ENCODE data around the gene ZNF837. TPM values are rescaled to one million over a fixed set of nuclear protein-coding genes. Genes with fewer than 3 reads are reported as not detected.
A peak's percentile ranks its signal among the peaks of the same experiment; 100 is the strongest.

The ZNF837 gene
- total RNA-seq, 6 experiments from 2014 or later: 0.63 to 1.3 (median 0.75) TPM

DNA sequence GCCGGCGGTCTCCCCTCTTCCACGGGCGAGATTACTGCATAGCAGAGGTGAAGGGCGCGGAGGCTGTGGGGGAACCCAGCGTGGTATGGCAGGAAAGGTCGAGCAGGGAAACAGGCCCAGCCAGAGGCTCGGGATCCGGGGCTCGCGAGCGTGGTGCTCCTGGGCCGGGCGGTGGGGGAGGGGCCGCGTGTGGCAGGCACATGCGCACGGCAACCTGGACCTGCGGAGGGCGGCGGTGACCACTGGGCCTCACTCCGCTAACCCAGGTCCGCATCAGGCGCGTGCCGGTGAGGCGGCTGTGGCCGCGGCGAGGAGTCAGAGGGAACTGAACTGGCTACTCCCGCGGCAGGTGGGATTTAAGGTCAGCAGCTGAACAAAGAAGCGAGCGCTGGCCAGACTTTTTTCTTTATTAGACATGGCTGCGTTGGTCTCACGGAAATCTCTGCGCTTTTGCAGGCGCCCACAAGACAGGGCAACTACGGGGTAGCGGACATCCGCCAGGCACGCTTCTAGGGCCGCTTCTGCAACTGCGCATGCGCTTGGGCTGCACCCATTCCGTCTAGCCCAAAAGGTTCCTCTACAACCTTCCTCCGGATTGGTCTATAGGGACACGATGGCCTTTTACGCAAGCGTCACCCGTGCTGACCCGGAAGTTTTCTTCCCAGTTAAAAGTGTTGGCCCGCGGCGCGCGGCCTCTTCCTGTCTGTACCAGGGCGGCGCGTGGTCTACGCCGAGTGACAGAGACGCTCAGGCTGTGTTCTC, 5.9 kb upstream of the ZNF837 start, which contains the start of gene RPS5:
RPS5 (plus strand) TSS at position 694 of the 762 bp plus-strand sequence. CDS start 869 bp downstream, outside the sequence.
- Mint-ChIP-seq H3K27me3 (ENCODE audit: insufficient read depth) (peaks cover 9% of the 10 kb centered on the region), H3K4me1 (ENCODE audit: low read depth) (peaks cover 35% of the 10 kb centered on the region)

GRCh38 chr19:58385891-58386575, 5.2 kb upstream of the ZNF837 start:
- peaks cover 30% of the 10 kb centered on the region for H3K36me3 Mint-ChIP-seq (ENCODE audit: low read depth)
- H3K27me3 Mint-ChIP-seq (ENCODE audit: insufficient read depth): peaks cover 9% of the 10 kb centered on the region
- DNase-seq: no peak
- no peaks in the 10 kb centered on the region for H3K9me3 Mint-ChIP-seq
- TF ChIP-seq, protein P1, sequence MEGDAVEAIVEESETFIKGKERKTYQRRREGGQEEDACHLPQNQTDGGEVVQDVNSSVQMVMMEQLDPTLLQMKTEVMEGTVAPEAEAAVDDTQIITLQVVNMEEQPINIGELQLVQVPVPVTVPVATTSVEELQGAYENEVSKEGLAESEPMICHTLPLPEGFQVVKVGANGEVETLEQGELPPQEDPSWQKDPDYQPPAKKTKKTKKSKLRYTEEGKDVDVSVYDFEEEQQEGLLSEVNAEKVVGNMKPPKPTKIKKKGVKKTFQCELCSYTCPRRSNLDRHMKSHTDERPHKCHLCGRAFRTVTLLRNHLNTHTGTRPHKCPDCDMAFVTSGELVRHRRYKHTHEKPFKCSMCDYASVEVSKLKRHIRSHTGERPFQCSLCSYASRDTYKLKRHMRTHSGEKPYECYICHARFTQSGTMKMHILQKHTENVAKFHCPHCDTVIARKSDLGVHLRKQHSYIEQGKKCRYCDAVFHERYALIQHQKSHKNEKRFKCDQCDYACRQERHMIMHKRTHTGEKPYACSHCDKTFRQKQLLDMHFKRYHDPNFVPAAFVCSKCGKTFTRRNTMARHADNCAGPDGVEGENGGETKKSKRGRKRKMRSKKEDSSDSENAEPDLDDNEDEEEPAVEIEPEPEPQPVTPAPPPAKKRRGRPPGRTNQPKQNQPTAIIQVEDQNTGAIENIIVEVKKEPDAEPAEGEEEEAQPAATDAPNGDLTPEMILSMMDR (IDR thresholded peaks at IDR 0.05): no peak
- peak overlapping the region; percentile 97 for H3K27ac Mint-ChIP-seq
- peaks cover 35% of the 10 kb centered on the region for H3K4me1 Mint-ChIP-seq (ENCODE audit: low read depth)
- peak overlapping the region; percentile 99 for H3K4me3 Mint-ChIP-seq

More for the DNA sequence above, 5.9 kb upstream of the ZNF837 start, which contains the start of gene RPS5:
- peak; percentile 99 for DNase-seq
- H3K9me3 Mint-ChIP-seq: no peaks in the 10 kb centered on the region
- TF ChIP-seq, protein P1 (IDR thresholded peaks at IDR 0.05): 0 out of 2 replicates have a peak, but pooled peaks have one; percentile 5
- H3K27ac Mint-ChIP-seq: peak within 1 kb of the TSS; percentile 97
- peaks cover 30% of the 10 kb centered on the region for H3K36me3 Mint-ChIP-seq (ENCODE audit: low read depth)
- H3K4me3 Mint-ChIP-seq: peak within 1 kb of the TSS; percentile 99

DNA sequence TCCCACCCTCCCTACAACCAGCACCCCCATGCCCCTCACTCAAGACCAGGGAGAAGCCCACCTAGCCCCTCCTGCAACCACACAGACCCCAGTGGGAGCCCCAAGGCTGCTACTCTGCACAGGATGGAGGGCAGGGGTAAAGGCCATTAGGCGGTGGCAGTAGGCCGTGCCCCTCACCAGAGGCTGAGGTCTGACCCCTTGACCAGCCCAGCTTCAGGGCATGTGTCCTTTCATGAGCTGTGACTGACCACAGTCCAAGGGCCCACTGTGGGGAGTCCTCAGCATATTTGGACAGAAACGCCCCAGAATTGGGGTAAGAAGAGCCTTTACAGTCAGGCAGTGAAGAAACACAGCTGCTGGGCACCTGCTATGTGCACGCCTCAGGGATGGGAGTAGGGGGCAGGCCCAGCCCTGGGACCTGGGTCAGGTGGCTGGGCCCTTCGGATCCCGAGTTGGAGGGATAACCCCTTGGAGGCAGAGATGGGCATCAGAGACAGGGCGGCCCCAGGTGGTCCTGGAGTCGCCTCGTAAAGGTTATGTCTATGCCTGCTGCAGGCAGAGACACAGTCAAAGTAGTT, 4.6 kb upstream of the ZNF837 start:
- Mint-ChIP-seq H3K36me3 (ENCODE audit: low read depth) (peaks cover 25% of the 10 kb centered on the region), H3K27ac (peak overlapping the region; percentile 97), H3K4me3 (peak overlapping the region; percentile 99), H3K9me3 (no peaks in the 10 kb centered on the region), H3K4me1 (ENCODE audit: low read depth) (peaks cover 36% of the 10 kb centered on the region), H3K27me3 (ENCODE audit: insufficient read depth) (peaks cover 9% of the 10 kb centered on the region)
- TF ChIP-seq, protein P1 (IDR thresholded peaks at IDR 0.05): no peak
- DNase-seq: no peak

DNA sequence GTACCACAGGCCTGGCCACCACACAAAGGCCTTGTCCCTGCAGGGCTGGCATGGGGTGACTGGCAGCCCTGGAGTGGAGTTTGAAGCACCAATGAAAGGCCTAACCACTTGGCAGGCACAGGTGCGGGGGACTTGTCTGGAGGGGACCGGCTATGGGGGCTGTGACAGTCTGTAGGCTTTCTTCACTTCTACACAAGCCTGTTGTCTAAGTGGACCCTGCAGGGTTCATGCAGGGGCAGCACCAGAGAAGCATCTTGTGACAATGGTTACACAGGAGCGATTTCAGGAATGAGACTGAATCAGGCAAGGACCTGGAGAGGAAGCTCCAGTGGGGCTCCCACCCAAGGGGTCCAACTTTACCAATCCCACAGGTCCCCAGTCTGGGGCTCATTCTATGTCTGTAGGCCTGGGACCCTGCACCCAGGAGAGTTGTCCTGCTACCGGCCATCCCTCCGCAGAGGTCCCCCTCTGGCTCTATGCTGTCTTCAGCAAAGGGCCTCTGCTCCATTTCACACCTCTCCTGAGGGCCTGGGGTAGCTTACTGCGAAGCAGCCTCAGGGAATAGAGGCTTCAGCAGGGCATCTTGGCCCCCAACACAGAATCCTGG, 2.3 kb upstream of the ZNF837 start:
- Mint-ChIP-seq H3K27me3 (ENCODE audit: insufficient read depth) (peaks cover 9% of the 10 kb centered on the region), H3K4me3 (no peak overlapping the region), H3K4me1 (ENCODE audit: low read depth) (peaks cover 34% of the 10 kb centered on the region), H3K36me3 (ENCODE audit: low read depth) (peaks cover 10% of the 10 kb centered on the region), H3K9me3 (no peaks in the 10 kb centered on the region), H3K27ac (no peak overlapping the region; the same call in 1 of the 2 replicates)
- no peak for DNase-seq
- TF ChIP-seq, protein P1 (IDR thresholded peaks at IDR 0.05): no peak
